H9 (cell line): ENCODE data around the gene CHST13. TPM values are rescaled to one million over a fixed set of nuclear protein-coding genes. Genes with fewer than 3 reads are reported as not detected.

Experiments
- DNase-seq: peaks from one replicate; pipeline ENCODE4 v3.0.0-alpha.2; 2017
- H2AFZ ChIP-seq: one replicate; pipeline ENCODE4 v1.6.1; 2013; ENCODE audit warnings: mild to moderate bottlenecking, low read length, control low read depth, moderate library complexity
- H2AK5ac ChIP-seq: 2 replicates; pipeline ENCODE4 v1.6.1; 2013; ENCODE audit warnings: low read length, control low read depth, mixed read lengths; ENCODE audit not compliant: insufficient read length
- H2BK120ac ChIP-seq: one replicate; pipeline ENCODE4 v1.6.1; 2013; ENCODE audit warnings: low read depth, mild to moderate bottlenecking, low read length, control low read depth, inconsistent platforms; ENCODE audit not compliant: poor library complexity, severe bottlenecking
- H2BK12ac ChIP-seq: 2 replicates; pipeline ENCODE4 v1.6.1; 2013; ENCODE audit warnings: low read length, control low read depth, mixed read lengths, low read depth; ENCODE audit not compliant: insufficient read length
- H2BK15ac ChIP-seq: 2 replicates; pipeline ENCODE4 v1.6.1; 2013; ENCODE audit warnings: low read depth, low read length, control low read depth
- H2BK20ac ChIP-seq: one replicate; pipeline ENCODE4 v1.6.1; 2013; ENCODE audit warnings: low read depth, mild to moderate bottlenecking, low read length, control low read depth, inconsistent platforms; ENCODE audit not compliant: poor library complexity, severe bottlenecking
- H2BK5ac ChIP-seq: 2 replicates; pipeline ENCODE4 v1.6.1; 2013; ENCODE audit warnings: low read length, control low read depth, mixed read lengths; ENCODE audit not compliant: insufficient read length
- H3K14ac ChIP-seq: 2 replicates; pipeline ENCODE4 v1.6.1; 2013; ENCODE audit warnings: low read length, control low read depth; ENCODE audit not compliant: insufficient read depth
- H3K18ac ChIP-seq: 2 replicates; pipeline ENCODE4 v1.6.1; 2013; ENCODE audit warnings: low read depth, mild to moderate bottlenecking, mixed read lengths, low read length, control low read depth; ENCODE audit not compliant: insufficient read length
- H3K23ac ChIP-seq: 2 replicates; pipeline ENCODE4 v1.6.1; 2013; ENCODE audit warnings: low read length, control low read depth, mixed read lengths, low read depth; ENCODE audit not compliant: insufficient read length
- H3K23me2 ChIP-seq: 2 replicates; pipeline ENCODE4 v1.6.1; 2013; ENCODE audit warnings: low read depth, mild to moderate bottlenecking, mixed read lengths, low read length, control low read depth; ENCODE audit not compliant: insufficient read length, poor library complexity, severe bottlenecking
- H3K27ac ChIP-seq: 2 replicates; pipeline ENCODE4 v1.5.1; 2013; ENCODE audit warnings: low read length, control low read depth, mixed read lengths, low read depth; ENCODE audit not compliant: insufficient read length
- H3K27me3 ChIP-seq: 2 replicates; pipeline ENCODE4 v1.6.1; 2013; ENCODE audit warnings: low read length, control low read depth, inconsistent platforms; ENCODE audit not compliant: insufficient read depth
- H3K4ac ChIP-seq: 2 replicates; pipeline ENCODE4 v1.6.1; 2013; ENCODE audit warnings: low read depth, mild to moderate bottlenecking, control low read depth, inconsistent platforms, low read length, moderate library complexity
- H3K4me1 ChIP-seq: 2 replicates; pipeline ENCODE4 v1.6.1; 2013; ENCODE audit warnings: low read length, control low read depth, inconsistent platforms; ENCODE audit not compliant: insufficient read depth
- H3K4me2 ChIP-seq: 2 replicates; pipeline ENCODE4 v1.6.1; 2013; ENCODE audit warnings: low read length, control low read depth, mixed read lengths; ENCODE audit not compliant: insufficient read length, insufficient read depth
- H3K56ac ChIP-seq: 2 replicates; pipeline ENCODE4 v1.6.1; 2013; ENCODE audit warnings: low read depth, mild to moderate bottlenecking, mixed read lengths, low read length, control low read depth; ENCODE audit not compliant: insufficient read length
- H3K79me1 ChIP-seq: 2 replicates; pipeline ENCODE4 v1.6.1; 2013; ENCODE audit warnings: low read depth, mild to moderate bottlenecking, moderate library complexity, low read length, control low read depth, inconsistent platforms; ENCODE audit not compliant: insufficient read depth, poor library complexity, severe bottlenecking
- H3K79me2 ChIP-seq: 2 replicates; pipeline ENCODE4 v1.6.1; 2013; ENCODE audit warnings: low read length, control low read depth, inconsistent platforms; ENCODE audit not compliant: insufficient read depth
- H3K9ac ChIP-seq: 2 replicates; pipeline ENCODE4 v1.6.1; 2013; ENCODE audit warnings: low read length, control low read depth, mixed read lengths; ENCODE audit not compliant: insufficient read length; ENCODE audit errors: extremely low read depth
- H3K9me3 ChIP-seq: one replicate; pipeline ENCODE4 v1.6.1; 2013; ENCODE audit warnings: low read depth, low read length, inconsistent platforms; ENCODE audit not compliant: control insufficient read depth
- H3T11ph ChIP-seq: one replicate; pipeline ENCODE4 v1.6.1; 2013; ENCODE audit warnings: mild to moderate bottlenecking, low read length, control low read depth, inconsistent platforms
- H4K20me1 ChIP-seq: one replicate; pipeline ENCODE4 v1.6.1; 2013; ENCODE audit not compliant: control insufficient read depth, insufficient read length, insufficient read depth
- H4K5ac ChIP-seq: 2 replicates; pipeline ENCODE4 v1.6.1; 2013; ENCODE audit warnings: low read depth, mild to moderate bottlenecking, mixed read lengths, low read length, control low read depth; ENCODE audit not compliant: insufficient read length
- H4K8ac ChIP-seq: replicated peaks from 2 replicates; pipeline ENCODE4 v1.6.1; 2013; ENCODE audit warnings: low read length, control low read depth, mixed read lengths, low read depth; ENCODE audit not compliant: insufficient read length
- H4K91ac ChIP-seq: 2 replicates; pipeline ENCODE4 v1.6.1; 2013; ENCODE audit warnings: low read depth, mild to moderate bottlenecking, moderate library complexity, mixed read lengths, low read length, control low read depth; ENCODE audit not compliant: insufficient read length
- H3K27ac Mint-ChIP-seq, 3 experiments: 2 replicates in 2 of 3; 3 replicates in 1 of 3; pipeline ENCODE4 v1.8.0; 2020 to 2021; ENCODE audit warnings: mixed read lengths in 3 of 3, mild to moderate bottlenecking in 1 of 3, moderate library complexity in 1 of 3
- H3K27me3 Mint-ChIP-seq: 2 replicates; pipeline ENCODE4 v1.8.0; 2021; ENCODE audit warnings: low read depth, mild to moderate bottlenecking, moderate library complexity, mixed read lengths
- H3K36me3 Mint-ChIP-seq, 3 experiments: 2 replicates in 2 of 3; 3 replicates in 1 of 3; pipeline ENCODE4 v1.8.0; 2020 to 2021; ENCODE audit warnings: low read depth in 3 of 3, mixed read lengths in 3 of 3; ENCODE audit not compliant: insufficient read depth in 1 of 3
- H3K4me1 Mint-ChIP-seq, 2 experiments: 2 replicates each; pipeline ENCODE4 v1.8.0; 2020; ENCODE audit warnings: mixed read lengths in 2 of 2
- H3K4me3 Mint-ChIP-seq, 2 experiments: 2 replicates in 1 of 2; 3 replicates in 1 of 2; pipeline ENCODE4 v1.8.0; 2020 to 2021; ENCODE audit warnings: mild to moderate bottlenecking in 2 of 2, mixed read lengths in 2 of 2, moderate library complexity in 1 of 2
- H3K9me3 Mint-ChIP-seq, 2 experiments: 2 replicates in 1 of 2; 3 replicates in 1 of 2; pipeline ENCODE4 v1.8.0; 2020; ENCODE audit warnings: mild to moderate bottlenecking in 2 of 2, mixed read lengths in 2 of 2, moderate library complexity in 1 of 2
- WGBS: extraction: QIAGEN DNeasy Blood & Tissue Kit; methylation state at CpG from one replicate; pipeline ENCODE4 v1.1.7; 2013; ENCODE audit warnings: missing lambda C conversion rate, low lambda C conversion rate, mixed read lengths; ENCODE audit not compliant: insufficient read length; ENCODE audit errors: extremely low coverage; 5-methylcytosine and 5-hydroxymethylcytosine counted together
- total RNA-seq: library from RNA; stranded (reverse); gene quantifications from 2 replicates; pipeline ENCODE4 v1.2.1, GENCODE V29; 2021
- TF ChIP-seq, protein P1 (sequence below): fragments of 200-600 bp; sonication (generic); conservative IDR thresholded peaks from 3 replicates; pipeline ENCODE4 v1.8.0; 2021; ENCODE audit warnings: antibody characterized with exemption, mild to moderate bottlenecking

The CHST13 gene
- total RNA-seq, 1 experiment from 2014 or later: 0.85 TPM

DNA sequence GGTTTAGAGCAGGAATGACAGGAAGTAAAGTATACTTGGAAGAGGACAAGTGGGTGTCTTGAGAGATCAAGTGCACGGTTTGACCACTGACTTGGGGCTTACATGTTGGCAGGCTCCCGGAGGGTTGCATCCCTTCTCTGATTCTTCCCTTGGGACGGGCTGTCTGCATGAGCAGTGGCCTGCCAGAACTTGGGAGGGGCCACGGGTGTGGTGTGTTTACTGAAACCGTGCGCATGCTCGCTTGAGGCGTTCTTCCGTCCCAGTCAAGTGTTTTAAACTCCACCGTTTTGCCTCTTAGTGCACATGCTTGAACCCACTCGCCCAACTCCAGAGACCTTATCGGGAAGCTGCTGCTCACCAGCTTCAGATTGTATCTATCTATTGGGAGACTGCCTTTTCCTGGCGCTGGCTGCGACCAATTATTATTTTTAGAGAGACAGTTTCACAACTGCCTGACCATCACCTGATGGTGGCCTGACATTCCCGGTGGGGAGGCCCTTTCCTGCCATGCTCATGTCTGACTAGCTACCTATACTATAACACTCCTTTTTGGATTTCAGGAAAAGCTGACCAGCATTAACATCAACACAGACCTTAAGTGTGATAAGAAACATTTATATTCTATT, 49.6 kb downstream of the CHST13 start:
- no peak overlapping the region for H3K4me2 ChIP-seq
- H2AK5ac ChIP-seq: no peak overlapping the region
- H3K79me1 ChIP-seq: no peaks in the 10 kb centered on the region
- H2AFZ ChIP-seq: no peak overlapping the region
- H2BK12ac ChIP-seq: no peak overlapping the region
- Mint-ChIP-seq H3K9me3 (no peaks in the 10 kb centered on the region), H3K27ac (peak overlapping the region in 1 of 3 experiments; percentile 63; a peak in 1 of 7 replicates), H3K27me3 (peaks cover 2% of the 10 kb centered on the region; the same call in 1 of the 2 replicates), H3K36me3 (no peaks in the 10 kb centered on the region), H3K4me3 (no peak overlapping the region), H3K4me1 (peaks cover under 1 to 3% of the 10 kb centered on the region in 2 experiments; a peak in 2 of 4 replicates)
- no peak overlapping the region for H2BK20ac ChIP-seq
- H3K23ac ChIP-seq: no peak overlapping the region
- no peak overlapping the region for H4K91ac ChIP-seq
- H2BK15ac ChIP-seq: no peak overlapping the region
- H3T11ph ChIP-seq: no peak overlapping the region
- H3K9ac ChIP-seq: no peak overlapping the region
- no peaks in the 10 kb centered on the region for H3K4me1 ChIP-seq
- no peaks in the 10 kb centered on the region for H3K23me2 ChIP-seq
- H3K56ac ChIP-seq: no peak overlapping the region
- no peaks in the 10 kb centered on the region for H3K79me2 ChIP-seq
- WGBS: no CpG with 5 or more reads among the region's 15 CpGs
- no peak overlapping the region for H2BK5ac ChIP-seq
- H4K8ac ChIP-seq: no peak overlapping the region
- H3K14ac ChIP-seq: no peak overlapping the region
- H3K18ac ChIP-seq: no peak overlapping the region
- DNase-seq: no peak
- H3K9me3 ChIP-seq: no peaks in the 10 kb centered on the region
- H4K20me1 ChIP-seq: no peaks in the 10 kb centered on the region
- H4K5ac ChIP-seq: no peak overlapping the region
- no peak overlapping the region for H2BK120ac ChIP-seq
- no peaks in the 10 kb centered on the region for H3K27me3 ChIP-seq
- no peak overlapping the region for H3K4ac ChIP-seq
- no peak overlapping the region for H3K27ac ChIP-seq
- TF ChIP-seq, protein P1, sequence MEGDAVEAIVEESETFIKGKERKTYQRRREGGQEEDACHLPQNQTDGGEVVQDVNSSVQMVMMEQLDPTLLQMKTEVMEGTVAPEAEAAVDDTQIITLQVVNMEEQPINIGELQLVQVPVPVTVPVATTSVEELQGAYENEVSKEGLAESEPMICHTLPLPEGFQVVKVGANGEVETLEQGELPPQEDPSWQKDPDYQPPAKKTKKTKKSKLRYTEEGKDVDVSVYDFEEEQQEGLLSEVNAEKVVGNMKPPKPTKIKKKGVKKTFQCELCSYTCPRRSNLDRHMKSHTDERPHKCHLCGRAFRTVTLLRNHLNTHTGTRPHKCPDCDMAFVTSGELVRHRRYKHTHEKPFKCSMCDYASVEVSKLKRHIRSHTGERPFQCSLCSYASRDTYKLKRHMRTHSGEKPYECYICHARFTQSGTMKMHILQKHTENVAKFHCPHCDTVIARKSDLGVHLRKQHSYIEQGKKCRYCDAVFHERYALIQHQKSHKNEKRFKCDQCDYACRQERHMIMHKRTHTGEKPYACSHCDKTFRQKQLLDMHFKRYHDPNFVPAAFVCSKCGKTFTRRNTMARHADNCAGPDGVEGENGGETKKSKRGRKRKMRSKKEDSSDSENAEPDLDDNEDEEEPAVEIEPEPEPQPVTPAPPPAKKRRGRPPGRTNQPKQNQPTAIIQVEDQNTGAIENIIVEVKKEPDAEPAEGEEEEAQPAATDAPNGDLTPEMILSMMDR: no peak
